Right lobe of liver (tissue), 4 donors: ENCODE data around the gene FHL1.

ENCODE experiments used
- CTCF ChIP-seq, 4 donors: fragments of 200-600 bp in 3 of 4; fragments of 450-650 bp in 1 of 4; IDR thresholded peaks; one replicate each; pipeline versions ENCODE4 v1.5.1 to v1.8.0; 2016 to 2022; ENCODE audit warnings: antibody characterized with exemption in 4 of 4, mild to moderate bottlenecking in 2 of 4
- POLR2A ChIP-seq: fragments of 450-650 bp; IDR thresholded peaks from one replicate; pipeline ENCODE4 v1.6.1; 2017; ENCODE audit warnings: antibody characterized with exemption, mild to moderate bottlenecking
- donor health status: DM: no; HTN: no; CAD: no.
- donor health status: DM: no; HTN: no; CAD: no.
- donor health status: DM: no; HTN: yes; CAD: no.

DNA sequence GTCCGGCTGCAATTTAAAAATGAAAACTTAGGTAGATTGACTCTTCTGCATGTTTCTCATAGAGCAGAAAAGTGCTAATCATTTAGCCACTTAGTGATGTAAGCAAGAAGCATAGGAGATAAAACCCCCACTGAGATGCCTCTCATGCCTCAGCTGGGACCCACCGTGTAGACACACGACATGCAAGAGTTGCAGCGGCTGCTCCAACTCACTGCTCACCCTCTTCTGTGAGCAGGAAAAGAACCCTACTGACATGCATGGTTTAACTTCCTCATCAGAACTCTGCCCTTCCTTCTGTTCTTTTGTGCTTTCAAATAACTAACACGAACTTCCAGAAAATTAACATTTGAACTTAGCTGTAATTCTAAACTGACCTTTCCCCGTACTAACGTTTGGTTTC, 62.9 kb downstream of the FHL1 start:
- TF ChIP-seq POLR2A (no peak), CTCF (IDR thresholded peaks at IDR 0.05) (no peak)
